ENCODE measurements around the gene SYCP2.
A peak's percentile ranks its signal among the peaks of the same experiment; 100 is the strongest.

Gene SYCP2

DNA sequence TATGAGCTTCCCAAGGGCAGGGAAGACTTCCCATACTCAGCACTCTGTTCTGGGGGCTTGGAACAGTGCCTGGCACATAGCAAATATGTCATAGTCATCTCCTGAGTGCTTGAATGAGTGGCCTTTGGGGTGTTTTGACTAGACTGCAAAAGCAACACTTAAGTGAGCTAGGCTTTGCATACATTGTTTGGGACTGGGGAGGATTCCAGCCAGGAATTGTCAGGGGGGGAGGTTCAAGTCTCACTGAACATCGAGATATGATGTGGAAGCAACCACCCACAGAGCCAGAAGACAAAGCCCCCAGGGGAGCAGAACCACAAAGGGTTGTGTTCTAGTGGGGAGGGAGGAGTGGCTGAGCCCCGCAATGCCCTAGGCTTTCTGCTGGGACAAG is 98.4 kb downstream of the SYCP2 start:
- peak overlapping the region; percentile 77 for H3K27ac ChIP-seq
- TF ChIP-seq, protein P1, sequence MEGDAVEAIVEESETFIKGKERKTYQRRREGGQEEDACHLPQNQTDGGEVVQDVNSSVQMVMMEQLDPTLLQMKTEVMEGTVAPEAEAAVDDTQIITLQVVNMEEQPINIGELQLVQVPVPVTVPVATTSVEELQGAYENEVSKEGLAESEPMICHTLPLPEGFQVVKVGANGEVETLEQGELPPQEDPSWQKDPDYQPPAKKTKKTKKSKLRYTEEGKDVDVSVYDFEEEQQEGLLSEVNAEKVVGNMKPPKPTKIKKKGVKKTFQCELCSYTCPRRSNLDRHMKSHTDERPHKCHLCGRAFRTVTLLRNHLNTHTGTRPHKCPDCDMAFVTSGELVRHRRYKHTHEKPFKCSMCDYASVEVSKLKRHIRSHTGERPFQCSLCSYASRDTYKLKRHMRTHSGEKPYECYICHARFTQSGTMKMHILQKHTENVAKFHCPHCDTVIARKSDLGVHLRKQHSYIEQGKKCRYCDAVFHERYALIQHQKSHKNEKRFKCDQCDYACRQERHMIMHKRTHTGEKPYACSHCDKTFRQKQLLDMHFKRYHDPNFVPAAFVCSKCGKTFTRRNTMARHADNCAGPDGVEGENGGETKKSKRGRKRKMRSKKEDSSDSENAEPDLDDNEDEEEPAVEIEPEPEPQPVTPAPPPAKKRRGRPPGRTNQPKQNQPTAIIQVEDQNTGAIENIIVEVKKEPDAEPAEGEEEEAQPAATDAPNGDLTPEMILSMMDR (conservative IDR thresholded peaks at IDR 0.05), result no peak

DNA sequence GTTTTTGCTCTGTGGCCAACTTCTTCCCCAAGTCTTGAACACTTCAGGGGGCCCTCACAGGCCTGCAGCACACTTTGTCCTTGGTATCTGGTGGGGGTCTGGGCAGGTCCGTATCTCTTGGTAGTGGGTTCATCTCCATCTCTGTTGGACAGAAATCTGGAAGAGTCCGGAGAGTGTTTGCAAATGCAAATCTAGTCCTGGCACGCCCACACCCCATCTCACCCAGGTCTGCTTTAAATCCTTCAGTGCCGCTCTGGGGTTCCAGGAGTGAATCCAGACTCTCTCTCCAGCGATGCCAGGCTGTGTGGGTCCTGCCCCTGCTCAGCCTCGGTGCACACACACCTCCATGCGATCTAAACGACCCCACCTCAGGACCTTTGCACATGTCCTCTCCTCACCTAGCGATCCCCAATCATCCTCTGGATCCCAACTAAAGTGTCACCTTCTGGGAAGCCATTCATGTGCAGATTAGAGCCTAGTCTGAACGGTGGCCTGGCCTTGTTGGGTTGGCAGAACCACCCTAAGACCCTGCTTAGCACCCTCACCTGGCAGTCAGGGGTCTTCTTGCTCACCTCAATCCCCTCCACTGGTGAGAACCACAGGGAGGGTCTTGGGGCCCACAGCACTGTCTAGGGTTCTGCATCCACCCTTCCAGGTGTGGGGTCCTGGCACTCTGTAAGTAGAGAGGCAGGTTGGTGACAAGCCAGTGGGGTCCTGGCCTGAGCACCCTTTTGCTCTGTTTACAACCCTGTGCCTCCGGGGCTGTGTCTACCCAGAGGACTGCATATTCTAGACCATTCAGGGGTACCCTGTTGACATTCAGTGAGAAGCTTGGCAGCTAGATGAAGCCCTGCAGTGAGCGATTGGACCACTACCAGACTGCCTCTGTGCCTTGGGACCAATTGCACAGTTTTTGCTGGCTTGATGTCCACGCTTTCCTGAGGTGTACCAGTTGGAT is 100.8 kb downstream of the SYCP2 start:
- TF ChIP-seq, protein P1 (conservative IDR thresholded peaks at IDR 0.05), result no peak
- no peak overlapping the region for H3K27ac ChIP-seq

DNA sequence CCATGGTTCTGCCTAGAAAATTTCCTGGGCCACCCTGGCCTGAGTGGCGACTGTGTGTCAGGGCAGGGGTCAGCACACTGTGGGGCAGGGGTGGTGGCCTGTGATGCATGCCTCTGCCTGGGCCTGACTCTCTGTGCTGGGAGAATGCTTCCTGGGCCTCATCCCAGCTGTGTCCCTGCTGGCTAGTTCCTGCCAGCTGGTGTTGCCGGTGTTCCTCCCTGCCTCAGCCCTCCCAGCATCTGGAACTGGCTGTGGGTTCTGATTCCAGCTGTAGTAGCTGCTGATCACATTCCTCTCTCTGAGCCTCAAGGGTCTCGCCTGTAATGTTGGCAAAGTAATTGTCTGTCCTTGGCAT is 101.5 kb downstream of the SYCP2 start:
- TF ChIP-seq, protein P1 (conservative IDR thresholded peaks at IDR 0.05), result no peak
- H3K27ac ChIP-seq, result no peak overlapping the region

DNA sequence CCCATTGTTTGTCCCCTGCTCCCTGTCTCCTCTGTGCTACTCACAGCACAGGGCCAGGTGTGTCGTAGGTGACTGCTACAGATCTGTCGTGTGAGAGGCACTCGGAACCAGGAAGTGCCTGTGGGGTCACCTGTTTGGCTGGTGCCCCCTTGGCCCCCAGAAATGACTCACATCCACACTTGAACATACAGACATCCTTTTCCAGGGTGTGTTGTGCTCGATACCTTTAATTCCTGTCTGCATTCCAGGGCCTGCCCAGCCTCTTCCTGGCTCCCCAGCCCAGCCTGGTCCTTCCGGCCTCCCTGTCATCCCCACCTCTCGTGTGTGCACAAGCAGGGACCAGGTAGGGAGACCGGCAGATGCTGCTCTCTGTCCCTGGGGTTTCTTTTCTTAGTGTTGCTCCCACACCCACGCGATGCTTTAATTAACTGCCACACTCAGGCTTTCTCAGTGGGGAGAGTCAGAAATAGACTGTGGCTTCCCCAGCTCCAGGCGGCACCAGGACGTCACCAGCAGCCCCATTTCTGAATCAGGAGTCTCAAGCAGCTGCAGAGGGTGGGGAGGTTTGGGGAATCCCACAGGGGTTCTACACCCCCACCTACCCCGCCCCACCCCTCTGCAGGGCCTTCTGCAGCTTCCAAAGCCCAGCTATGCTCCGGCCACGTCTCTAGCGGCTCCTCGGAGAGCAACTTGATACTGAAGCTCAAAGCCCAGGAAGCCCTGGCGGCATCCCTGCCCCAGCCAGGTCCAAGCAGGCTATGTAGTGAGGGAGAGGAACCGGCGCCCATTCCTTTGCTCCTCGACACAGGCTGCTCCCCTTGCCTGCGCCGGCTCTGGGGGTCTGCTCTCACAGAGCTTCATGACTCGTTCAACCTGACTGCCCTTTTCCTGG is 102.2 kb downstream of the SYCP2 start:
- TF ChIP-seq, protein P1 (conservative IDR thresholded peaks at IDR 0.05), result no peak
- H3K27ac ChIP-seq, result no peak overlapping the region

DNA sequence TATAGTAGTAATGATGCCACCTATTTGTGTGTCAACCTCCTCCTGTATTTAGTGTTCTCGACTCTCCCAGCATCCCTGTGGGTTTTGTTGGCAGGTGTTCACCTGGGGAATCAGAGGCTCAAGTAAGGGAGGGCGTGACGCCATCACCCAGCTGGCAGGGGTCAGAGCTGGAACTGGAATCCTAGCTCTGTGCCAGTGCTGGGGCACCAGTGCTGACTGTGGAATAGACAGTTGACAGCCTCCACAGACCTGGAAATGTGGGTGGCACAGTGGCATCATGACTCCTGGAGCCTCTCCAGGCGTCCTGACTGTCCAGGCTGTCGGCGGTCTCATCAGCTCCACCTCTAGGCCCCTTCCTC is 102.8 kb downstream of the SYCP2 start:
- TF ChIP-seq, protein P1 (conservative IDR thresholded peaks at IDR 0.05), result no peak

DNA sequence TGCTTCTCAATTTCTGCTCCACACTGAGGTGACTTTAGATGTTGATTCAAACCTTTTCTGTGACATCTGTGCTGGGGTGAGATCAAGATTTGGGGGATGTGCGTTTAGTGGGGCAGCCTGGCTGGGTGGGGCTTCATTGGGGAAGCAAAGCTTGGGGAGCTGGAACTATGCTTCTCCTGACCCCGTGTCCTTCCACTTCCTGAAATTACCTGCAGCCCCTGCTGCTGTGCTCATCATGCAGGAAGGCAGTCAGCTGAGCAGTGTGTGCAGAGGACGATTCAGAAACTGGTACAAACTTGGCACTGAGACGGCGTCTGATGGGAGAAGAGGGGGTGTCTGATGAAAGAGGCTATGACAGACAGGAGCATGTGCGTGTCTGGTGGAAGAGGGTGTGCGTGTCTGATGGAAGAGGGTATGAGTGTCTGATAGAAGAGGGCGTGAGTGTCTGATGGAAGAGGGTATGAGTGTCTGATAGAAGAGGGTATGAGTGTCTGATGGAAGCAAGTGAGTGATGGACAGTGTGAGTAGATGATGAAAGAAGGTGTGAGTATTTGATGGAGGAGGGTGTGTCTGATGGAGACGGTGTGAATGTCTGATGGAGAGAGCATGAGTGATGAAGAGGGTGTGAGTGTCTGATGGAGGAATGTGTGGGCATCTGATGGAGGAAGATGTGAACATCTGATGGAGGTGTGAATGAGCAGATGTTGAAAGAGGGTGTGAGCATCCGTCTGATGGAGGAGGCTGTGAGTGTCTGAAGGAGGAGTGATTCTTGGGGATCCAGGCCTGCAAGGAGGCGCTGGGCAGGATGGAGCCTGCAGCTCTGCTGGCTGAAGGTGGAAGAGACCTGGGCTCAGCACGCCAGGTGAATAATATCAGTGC is 103.4 kb downstream of the SYCP2 start:
- TF ChIP-seq, protein P1 (conservative IDR thresholded peaks at IDR 0.05), result no peak
- H3K27ac ChIP-seq, result no peak overlapping the region

More for the DNA sequence above, 102.8 kb downstream of the SYCP2 start:
- H3K27ac ChIP-seq, result no peak overlapping the region

Data from VCaP (cell line).